Left ventricle myocardium inferior (tissue), 1 donor: Measurements from ENCODE around the gene CFAP126. TPM values are rescaled to one million over a fixed set of nuclear protein-coding genes. Genes with fewer than 3 reads are reported as not detected.
"Not testable (repeated sequence)": the region's sequence is repeated elsewhere in the genome, so short reads cannot be mapped to it uniquely, and the experiment has no call there.

Experiments used
- DNase-seq: peaks from one replicate; pipeline ENCODE4 v3.0.0-alpha.2; 2020
- H3K27ac ChIP-seq: fragments of 200-600 bp; replicated peaks from 2 replicates; pipeline ENCODE4 v1.8.0; 2021
- H3K27me3 ChIP-seq: fragments of 200-600 bp; 2 replicates; pipeline ENCODE4 v1.8.0; 2021; ENCODE audit warnings: low read depth
- H3K36me3 ChIP-seq: fragments of 200-600 bp; 2 replicates; pipeline ENCODE4 v1.8.0; 2021
- H3K4me1 ChIP-seq: fragments of 200-600 bp; 2 replicates; pipeline ENCODE4 v1.8.0; 2021
- H3K4me3 ChIP-seq: fragments of 200-600 bp; 2 replicates; pipeline ENCODE4 v1.8.0; 2021; ENCODE audit warnings: mild to moderate bottlenecking, moderate library complexity
- H3K9me3 ChIP-seq: fragments of 200-600 bp; replicated peaks from 2 replicates; pipeline ENCODE4 v1.8.0; 2021
- intact Hi-C: fragments of 100-400 bp; cut with micrococcal nuclease; formaldehyde crosslinking; loops from one replicate; pipeline ENCODE4 v1.11.0; 2022
- total RNA-seq: library from RNA; stranded (reverse); fragmentation: NEBNext Ultra II Directional; extraction: Animal tissue kit (Norgen Biotek cat#: 25700); gene quantifications from one replicate; pipeline ENCODE4 v1.2.1, GENCODE V29; 2021
- TF ChIP-seq, protein P1 (sequence below): fragments of 200-600 bp; IDR thresholded peaks from 2 replicates; pipeline ENCODE4 v1.8.0; 2021; ENCODE audit warnings: antibody characterized with exemption, mild to moderate bottlenecking, borderline replicate concordance
- donor health status: DM: no; HTN: yes; CAD: no; lungs with severe emphysema.

Gene CFAP126
- total RNA-seq, 1 donor from 2014 or later: not detected

DNA sequence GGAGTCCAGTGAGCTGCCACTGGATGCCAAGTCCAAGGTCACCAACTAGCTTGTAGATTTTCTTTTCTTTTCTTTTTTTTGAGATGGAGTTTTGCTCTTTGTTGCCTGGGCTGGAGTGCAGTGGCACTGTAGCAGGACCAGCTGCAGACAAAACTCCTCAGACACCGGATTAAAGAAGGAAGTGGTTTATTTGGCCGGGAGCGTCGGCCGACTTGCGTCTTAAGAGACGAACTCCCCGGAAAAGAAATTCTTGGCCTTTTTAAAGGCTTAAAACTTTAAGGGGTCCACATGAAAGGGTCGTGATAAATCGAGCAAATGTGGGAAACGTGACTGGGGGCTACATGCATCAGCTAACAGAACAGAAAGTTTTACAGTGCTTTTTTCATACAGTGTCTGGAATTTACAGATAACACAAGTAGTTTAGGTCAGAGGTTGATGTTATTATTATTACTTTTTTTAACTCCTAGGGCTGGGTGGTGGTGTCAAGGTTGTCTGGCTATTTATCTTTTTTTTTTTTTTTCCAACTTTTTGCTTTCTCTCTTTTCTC lies 36.4 kb upstream of the CFAP126 start:
- H3K4me1 ChIP-seq: peaks cover 29% of the 10 kb centered on the region
- H3K9me3 ChIP-seq: no peaks in the 10 kb centered on the region
- intact Hi-C loops: no loop called here

DNA sequence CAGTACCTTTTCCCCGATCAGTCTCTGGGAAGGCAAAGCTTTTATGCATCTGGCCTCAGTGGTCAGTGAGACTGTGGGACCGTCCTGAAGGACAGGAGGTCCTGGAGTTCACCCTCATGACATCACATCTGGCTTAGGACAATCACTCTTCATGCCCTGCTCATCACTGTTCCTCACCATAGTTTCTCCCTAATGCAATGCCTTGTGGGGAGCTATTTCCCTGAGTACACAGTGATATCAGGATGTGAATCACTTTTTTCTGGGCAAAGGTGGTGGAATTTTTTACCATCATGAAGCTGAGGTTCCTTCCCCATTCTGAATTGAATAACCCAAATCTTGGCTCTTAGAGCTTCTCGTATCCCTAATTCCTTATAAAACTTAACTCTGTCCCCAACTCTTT lies 34.8 kb upstream of the CFAP126 start:
- no peaks in the 10 kb centered on the region for H3K9me3 ChIP-seq
- TF ChIP-seq, protein P1, sequence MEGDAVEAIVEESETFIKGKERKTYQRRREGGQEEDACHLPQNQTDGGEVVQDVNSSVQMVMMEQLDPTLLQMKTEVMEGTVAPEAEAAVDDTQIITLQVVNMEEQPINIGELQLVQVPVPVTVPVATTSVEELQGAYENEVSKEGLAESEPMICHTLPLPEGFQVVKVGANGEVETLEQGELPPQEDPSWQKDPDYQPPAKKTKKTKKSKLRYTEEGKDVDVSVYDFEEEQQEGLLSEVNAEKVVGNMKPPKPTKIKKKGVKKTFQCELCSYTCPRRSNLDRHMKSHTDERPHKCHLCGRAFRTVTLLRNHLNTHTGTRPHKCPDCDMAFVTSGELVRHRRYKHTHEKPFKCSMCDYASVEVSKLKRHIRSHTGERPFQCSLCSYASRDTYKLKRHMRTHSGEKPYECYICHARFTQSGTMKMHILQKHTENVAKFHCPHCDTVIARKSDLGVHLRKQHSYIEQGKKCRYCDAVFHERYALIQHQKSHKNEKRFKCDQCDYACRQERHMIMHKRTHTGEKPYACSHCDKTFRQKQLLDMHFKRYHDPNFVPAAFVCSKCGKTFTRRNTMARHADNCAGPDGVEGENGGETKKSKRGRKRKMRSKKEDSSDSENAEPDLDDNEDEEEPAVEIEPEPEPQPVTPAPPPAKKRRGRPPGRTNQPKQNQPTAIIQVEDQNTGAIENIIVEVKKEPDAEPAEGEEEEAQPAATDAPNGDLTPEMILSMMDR: no peak
- no peaks in the 10 kb centered on the region for H3K27me3 ChIP-seq
- H3K36me3 ChIP-seq: no peaks in the 10 kb centered on the region
- H3K4me1 ChIP-seq: peaks cover 30% of the 10 kb centered on the region
- H3K4me3 ChIP-seq: no peak overlapping the region
- intact Hi-C loops: no loop called here
- H3K27ac ChIP-seq: no peak overlapping the region
- DNase-seq: no peak

More for the DNA sequence above, 36.4 kb upstream of the CFAP126 start:
- H3K27me3 ChIP-seq: no peaks in the 10 kb centered on the region
- no peak overlapping the region for H3K27ac ChIP-seq
- no peak overlapping the region for H3K4me3 ChIP-seq
- DNase-seq: no peak
- TF ChIP-seq, protein P1: no peak
- no peaks in the 10 kb centered on the region for H3K36me3 ChIP-seq

DNA sequence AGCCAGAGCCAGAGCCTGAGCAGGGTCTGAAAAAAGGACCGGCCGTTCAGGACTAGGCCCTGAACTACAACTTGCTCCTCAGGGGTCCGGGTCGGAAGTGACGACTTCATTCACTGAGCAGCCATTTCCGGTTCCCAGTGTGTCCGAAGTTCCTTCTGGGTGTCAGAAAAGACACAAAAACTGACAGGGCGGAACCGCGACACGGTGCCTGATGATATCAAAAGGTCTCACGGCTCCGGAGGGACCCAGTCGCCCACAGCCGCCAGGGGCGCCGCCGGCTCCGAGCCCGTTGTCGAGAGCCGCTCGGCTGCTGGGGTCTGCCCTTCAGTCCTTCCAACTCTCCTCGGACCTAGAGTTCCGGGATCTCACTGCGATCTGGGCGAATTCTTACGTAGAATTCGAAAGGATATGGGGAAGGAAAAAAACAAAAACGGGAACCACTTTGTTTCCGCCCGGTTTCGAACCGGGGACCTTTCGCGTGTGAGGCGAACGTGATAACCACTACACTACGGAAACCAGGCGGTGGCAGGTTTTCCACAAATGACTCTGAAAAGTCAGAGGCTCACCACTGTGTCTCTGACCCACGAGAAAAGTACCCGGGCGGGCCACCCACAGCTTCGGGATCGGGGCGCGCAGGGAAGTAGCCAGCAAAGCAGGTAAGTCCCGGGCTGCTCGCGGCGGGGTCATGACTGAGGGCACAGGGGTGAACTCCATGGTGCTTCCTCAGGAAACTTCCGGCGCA lies 31.8 kb upstream of the CFAP126 start:
- Histone ChIP-seq H3K27ac (peak overlapping the region; percentile 100), H3K9me3 (no peaks in the 10 kb centered on the region), H3K4me1 (peaks cover 30% of the 10 kb centered on the region), H3K36me3 (no peaks in the 10 kb centered on the region), H3K4me3 (peak overlapping the region; percentile 82), H3K27me3 (no peaks in the 10 kb centered on the region)
- intact Hi-C loops: no loop called here
- DNase-seq: peak; percentile 89
- TF ChIP-seq, protein P1: peak; percentile 58

DNA sequence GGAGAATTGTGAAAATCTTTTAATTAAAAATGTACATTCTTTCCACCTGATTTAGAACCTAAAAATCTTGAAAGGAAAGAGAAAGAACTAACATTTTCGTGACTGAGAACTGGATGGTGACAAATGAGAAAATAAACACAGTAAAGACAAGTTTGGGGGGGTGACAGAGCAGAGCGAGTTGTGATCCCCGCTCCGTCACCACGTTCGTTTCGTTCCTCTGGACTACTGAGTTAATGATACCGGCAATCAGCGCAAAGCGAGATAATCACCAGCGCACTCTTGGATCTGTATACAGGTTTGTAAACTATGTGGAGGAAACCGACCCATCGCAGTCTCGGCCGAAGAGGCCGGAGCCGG lies 31.2 kb upstream of the CFAP126 start:
- DNase-seq: no peak
- Histone ChIP-seq H3K36me3 (no peaks in the 10 kb centered on the region), H3K4me1 (peaks cover 30% of the 10 kb centered on the region), H3K9me3 (no peaks in the 10 kb centered on the region), H3K27ac (peak overlapping the region; percentile 100), H3K4me3 (peak overlapping the region; percentile 82), H3K27me3 (no peaks in the 10 kb centered on the region)
- intact Hi-C loops: no loop called here
- TF ChIP-seq, protein P1: no peak

DNA sequence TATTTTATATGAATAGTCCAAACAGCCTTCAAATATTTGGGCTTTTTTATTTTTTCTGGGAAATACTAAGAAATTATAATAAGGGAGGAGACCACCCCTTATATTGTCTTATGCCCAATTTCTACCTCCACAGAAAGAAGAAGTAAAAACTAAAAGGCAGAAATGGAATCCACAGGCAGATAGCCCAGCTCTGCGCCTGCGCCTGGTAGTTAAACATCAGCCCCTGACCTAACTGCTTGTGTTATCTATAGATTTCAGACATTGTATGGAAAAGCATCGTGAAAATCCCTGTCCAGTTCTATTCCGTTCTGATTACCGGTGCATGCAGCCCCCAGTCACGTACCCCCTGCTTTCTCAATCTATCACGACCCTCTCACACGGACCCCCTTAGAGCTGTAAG lies 29.4 kb upstream of the CFAP126 start:
- intact Hi-C loops, H3K4me3 ChIP-seq, H3K9me3 ChIP-seq, DNase-seq, H3K27ac ChIP-seq, H3K27me3 ChIP-seq, H3K36me3 ChIP-seq: not testable (repeated sequence)
- H3K4me1 ChIP-seq: peaks cover 30% of the 10 kb centered on the region

DNA sequence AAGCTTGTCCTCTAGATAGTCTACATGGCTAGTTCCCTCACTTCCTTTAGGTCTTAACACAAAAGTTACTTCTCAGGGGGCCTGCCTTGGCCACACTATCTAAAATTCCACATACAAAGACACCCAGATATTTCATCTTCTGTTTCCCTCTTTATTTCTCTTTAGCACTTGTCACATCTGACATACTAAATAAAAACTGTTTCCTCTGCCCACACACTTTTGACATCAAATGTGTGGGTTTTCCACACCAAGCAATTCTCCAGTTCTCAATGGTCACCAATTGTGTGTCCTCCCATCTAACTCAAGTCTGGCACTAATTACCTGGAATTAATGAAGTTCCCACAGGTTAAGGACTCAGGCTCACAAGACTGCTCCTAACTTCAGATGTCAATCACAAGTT lies 25.5 kb upstream of the CFAP126 start:
- intact Hi-C loops: no loop called here

More for the DNA sequence above, 25.5 kb upstream of the CFAP126 start:
- H3K4me3 ChIP-seq: no peak overlapping the region
- TF ChIP-seq, protein P1: no peak
- H3K27me3 ChIP-seq: no peaks in the 10 kb centered on the region
- peaks cover 15% of the 10 kb centered on the region for H3K4me1 ChIP-seq
- DNase-seq: no peak
- H3K36me3 ChIP-seq: no peaks in the 10 kb centered on the region
- no peak overlapping the region for H3K27ac ChIP-seq
- H3K9me3 ChIP-seq: no peaks in the 10 kb centered on the region
